AG09309 (cell line): ENCODE data around the gene UGT1A5.

Experiments
- DNase-seq: peaks from one replicate; pipeline ENCODE4 v3.0.0-alpha.2; 2010; ENCODE audit warnings: low read depth
- H3K4me3 ChIP-seq: 2 replicates; pipeline ENCODE4 v1.5.1; 2011; ENCODE audit warnings: mild to moderate bottlenecking, low read depth, low read length, moderate library complexity; ENCODE audit not compliant: control insufficient read depth
- CTCF ChIP-seq: IDR thresholded peaks from 2 replicates; pipeline ENCODE4 v1.5.1; 2011; ENCODE audit warnings: mild to moderate bottlenecking, low read depth, low read length, inconsistent platforms; ENCODE audit not compliant: insufficient read depth, control insufficient read depth; ENCODE audit errors: missing control alignments

Gene UGT1A5

GRCh38 chr2:233811732-233812131, 99.0 kb downstream of the UGT1A5 start:
- no peak for DNase-seq
- no peak overlapping the region for H3K4me3 ChIP-seq
- TF ChIP-seq CTCF, result no peak

GRCh38 chr2:233813236-233814055, 100.7 kb downstream of the UGT1A5 start:
- no peak overlapping the region for H3K4me3 ChIP-seq
- no peak for DNase-seq
- no peak for TF ChIP-seq CTCF

GRCh38 chr2:233814056-233814835, 101.5 kb downstream of the UGT1A5 start:
- TF ChIP-seq CTCF, result no peak
- H3K4me3 ChIP-seq, result no peak overlapping the region
- no peak for DNase-seq

GRCh38 chr2:233815861-233816260, 103.2 kb downstream of the UGT1A5 start:
- peak; percentile 18 for DNase-seq
- no peak for TF ChIP-seq CTCF
- H3K4me3 ChIP-seq, result no peak overlapping the region

- H3K4me3 ChIP-seq, result no peak overlapping the region
- TF ChIP-seq CTCF, result no peak
- no peak for DNase-seq
Measured at GRCh38 chr2:233816334-233816733, 103.6 kb downstream of the UGT1A5 start.

- TF ChIP-seq CTCF, result no peak
- no peak for DNase-seq
- H3K4me3 ChIP-seq, result no peak overlapping the region
Measured at GRCh38 chr2:233816771-233817170, 104.1 kb downstream of the UGT1A5 start.
